ENCODE measurements around the gene OSBPL10. TPM values are rescaled to one million over a fixed set of nuclear protein-coding genes. Genes with fewer than 3 reads are reported as not detected.

Gene OSBPL10
- total RNA-seq, 2 experiments from 2014 or later, result 65.7 to 170 TPM

- intact Hi-C loops (cut with micrococcal nuclease; ENCODE audit: unreplicated experiment), result no loop called here
- POLR2A ChIA-PET, result interaction anchor here (0.6 kb wide), 2 partner anchors 9 to 199 kb away, joined by 3 to 4 read pairs; no protein-coding TSS in a partner anchor
- Histone ChIP-seq H2AFZ (ENCODE audit: low read length) (no peak overlapping the region), H3K9me2 (ENCODE audit: insufficient read depth, low read length) (no peaks in the 10 kb centered on the region), H3K9me3 (ENCODE audit: low read length) (no peaks in the 10 kb centered on the region), H3K4me2 (ENCODE audit: low read length) (no peak overlapping the region), H4K20me1 (ENCODE audit: insufficient read depth, low read length) (no peaks in the 10 kb centered on the region), H3K27ac (ENCODE audit: low read depth, low read length, poor library complexity, severe bottlenecking) (no peak overlapping the region), H3K4me3 (ENCODE audit: low read depth, low read length, poor library complexity, severe bottlenecking) (no peak overlapping the region), H3K36me3 (ENCODE audit: insufficient read depth, low read length) (peaks cover 79% of the 10 kb centered on the region), H3K4me1 (ENCODE audit: insufficient read depth, low read length, poor library complexity, severe bottlenecking) (no peaks in the 10 kb centered on the region), H3K79me2 (ENCODE audit: insufficient read depth, low read depth, low read length) (no peaks in the 10 kb centered on the region)
- TF ChIP-seq EZH2phosphoT487 (IDR thresholded peaks at IDR 0.05; ENCODE audit: borderline replicate concordance, low read depth, low read length) (no peak), CTCF (conservative IDR thresholded peaks at IDR 0.05; ENCODE audit: low read length) (no peak)
- DNase-seq (ENCODE audit: low spot score), result no peak
- BruUV-seq (replicated peaks), result no TSS peak
- CTCF ChIA-PET (ENCODE audit: unreplicated experiment), result no interaction called here
These were observed 285.1 kb downstream of the OSBPL10 start for GRCh38 chr3:31696009-31696297.

GRCh38 chr3:31695280-31696008, 285.6 kb downstream of the OSBPL10 start:
- Histone ChIP-seq H3K4me1 (ENCODE audit: insufficient read depth, low read length, poor library complexity, severe bottlenecking) (no peaks in the 10 kb centered on the region), H3K79me2 (ENCODE audit: insufficient read depth, low read depth, low read length) (no peaks in the 10 kb centered on the region)
- POLR2A ChIA-PET, result interaction anchor here (0.6 kb wide), 1 partner anchor 10 kb away, joined by 4 read pairs; no protein-coding TSS in a partner anchor

More at GRCh38 chr3:31695280-31696008, 285.6 kb downstream of the OSBPL10 start:
- peak; percentile 33 for DNase-seq (ENCODE audit: low spot score)
- no peak overlapping the region for H3K4me3 ChIP-seq (ENCODE audit: low read depth, low read length, poor library complexity, severe bottlenecking)
- CTCF ChIA-PET (ENCODE audit: unreplicated experiment), result no interaction called here
- H3K9me2 ChIP-seq (ENCODE audit: insufficient read depth, low read length), result no peaks in the 10 kb centered on the region
- intact Hi-C loops (cut with micrococcal nuclease; ENCODE audit: unreplicated experiment), result no loop called here
- no peaks in the 10 kb centered on the region for H4K20me1 ChIP-seq (ENCODE audit: insufficient read depth, low read length)
- no peak overlapping the region for H2AFZ ChIP-seq (ENCODE audit: low read length)
- no TSS peak for BruUV-seq (replicated peaks)
- no peak overlapping the region for H3K4me2 ChIP-seq (ENCODE audit: low read length)
- no peak overlapping the region for H3K27ac ChIP-seq (ENCODE audit: low read depth, low read length, poor library complexity, severe bottlenecking)
- peaks cover 79% of the 10 kb centered on the region for H3K36me3 ChIP-seq (ENCODE audit: insufficient read depth, low read length)
- TF ChIP-seq CTCF (conservative IDR thresholded peaks at IDR 0.05; ENCODE audit: low read length) (peak; percentile 70), EZH2phosphoT487 (IDR thresholded peaks at IDR 0.05; ENCODE audit: borderline replicate concordance, low read depth, low read length) (no peak)
- H3K9me3 ChIP-seq (ENCODE audit: low read length), result no peaks in the 10 kb centered on the region
